Body of pancreas (tissue), 4 donors: ENCODE results near the gene MVB12B. TPM values are rescaled to one million over a fixed set of nuclear protein-coding genes. Genes with fewer than 3 reads are reported as not detected.

Experiments used
- ATAC-seq: fragments of 150-250 bp; one replicate; pipeline ENCODE4 v1.9.1; 2016
- DNase-seq, 4 donors: peaks; one replicate each; pipeline ENCODE4 v3.0.0-alpha.2; 2019
- H3K27ac ChIP-seq, 4 donors: fragments of 200-600 bp; sonication (generic); 1 replicate in 3 of 4; 2 replicates in 1 of 4; pipeline versions ENCODE4 v1.5.1 to v1.6.1; 2016 to 2019; ENCODE audit warnings: mild to moderate bottlenecking in 1 of 4, mixed read lengths in 1 of 4, moderate library complexity in 1 of 4
- H3K27me3 ChIP-seq, 2 donors: fragments of 200-600 bp; sonication (generic); one replicate each; pipeline ENCODE4 v1.6.0; 2016; ENCODE audit warnings: mild to moderate bottlenecking in 1 of 2
- H3K36me3 ChIP-seq, 2 donors: fragments of 200-600 bp; sonication (generic); replicated peaks in 1 of 2; 2 replicates each; pipeline ENCODE4 v1.5.1; 2016; ENCODE audit warnings: low read depth in 2 of 2; ENCODE audit not compliant: insufficient read depth in 1 of 2
- H3K4me1 ChIP-seq: fragments of 200-600 bp; sonication (generic); one replicate; pipeline ENCODE4 v1.6.0; 2016
- H3K4me3 ChIP-seq, 2 donors: fragments of 200-600 bp; sonication (generic); 1 replicate in 1 of 2; 2 replicates in 1 of 2; pipeline ENCODE4 v1.5.1; 2016 to 2019
- H3K9me3 ChIP-seq, 3 donors: fragments of 200-600 bp; sonication (generic); 1 replicate in 2 of 3; 2 replicates in 1 of 3; pipeline ENCODE4 v1.5.1; 2016
- CTCF ChIP-seq, 7 experiments: fragments of 450-650 bp in 4 of 7; fragments of 200-600 bp in 3 of 7; sonication (generic) in 3 of 7; IDR thresholded peaks; one replicate each; pipeline ENCODE4 v1.5.1; 2016 to 2019; ENCODE audit warnings: antibody characterized with exemption in 7 of 7
- POLR2A ChIP-seq, 3 donors: fragments of 450-650 bp; IDR thresholded peaks; one replicate each; pipeline ENCODE4 v1.6.1; 2016; ENCODE audit warnings: antibody characterized with exemption in 3 of 3, mild to moderate bottlenecking in 2 of 3
- WGBS, 2 donors: methylation state at CpG; one replicate each; pipeline ENCODE4 v1.1.5; 2017; 5-methylcytosine and 5-hydroxymethylcytosine counted together
- intact Hi-C: fragments of 100-400 bp; cut with DNase I; formaldehyde crosslinking; loops from one replicate; pipeline ENCODE4 v1.15.1; 2023
- total RNA-seq, 2 donors: library from RNA; depleted of rRNA; stranded (reverse); fragments of >200 nt; gene quantifications; one replicate each; pipeline ENCODE4 v1.1.0, GENCODE V29; 2016

Gene MVB12B
- total RNA-seq, 2 donors from 2014 or later: 5.2 to 9.9 TPM

GRCh38 chr9:126298063-126298801 lies 28.4 kb upstream of the MVB12B start:
- Histone ChIP-seq H3K4me3 (no peak overlapping the region), H3K27ac (no peak overlapping the region), H3K9me3 (no peaks in the 10 kb centered on the region), H3K36me3 (no peaks in the 10 kb centered on the region), H3K4me1 (no peaks in the 10 kb centered on the region), H3K27me3 (no peaks in the 10 kb centered on the region)
- no peak for TF ChIP-seq CTCF (IDR thresholded peaks at IDR 0.05)
- no peak for TF ChIP-seq POLR2A (IDR thresholded peaks at IDR 0.05)
- no peak for ATAC-seq
- WGBS, 2 donors: 58 to 69% methylated on average over 18 to 23 of the region's 27 CpGs
- DNase-seq: no peak
- intact Hi-C loops: no loop called here

GRCh38 chr9:126299706-126300276 lies 26.8 kb upstream of the MVB12B start:
- Histone ChIP-seq H3K27me3 (no peaks in the 10 kb centered on the region), H3K36me3 (no peaks in the 10 kb centered on the region), H3K9me3 (no peaks in the 10 kb centered on the region), H3K4me1 (no peaks in the 10 kb centered on the region), H3K4me3 (no peak overlapping the region), H3K27ac (no peak overlapping the region)
- intact Hi-C loops: no loop called here
- TF ChIP-seq POLR2A (IDR thresholded peaks at IDR 0.05) (no peak), CTCF (IDR thresholded peaks at IDR 0.05) (no peak)
- 65 to 72% methylated on average over 7 of the region's 7 CpGs for WGBS, 2 donors
- no peak for ATAC-seq
- DNase-seq: peak in 2 of 4 donors; percentile 7 to 21

GRCh38 chr9:126301196-126301595 lies 25.4 kb upstream of the MVB12B start:
- Histone ChIP-seq H3K27ac (no peak overlapping the region), H3K4me1 (no peaks in the 10 kb centered on the region), H3K4me3 (no peak overlapping the region), H3K9me3 (no peaks in the 10 kb centered on the region), H3K36me3 (no peaks in the 10 kb centered on the region), H3K27me3 (no peaks in the 10 kb centered on the region)
- DNase-seq (no peak), ATAC-seq (no peak)
- TF ChIP-seq POLR2A (IDR thresholded peaks at IDR 0.05): no peak
- no peak for TF ChIP-seq CTCF (IDR thresholded peaks at IDR 0.05)
- intact Hi-C loops: no loop called here
- WGBS, 2 donors: 89 to 93% methylated on average over 3 of the region's 3 CpGs

GRCh38 chr9:126301985-126302603 lies 24.5 kb upstream of the MVB12B start:
- no peaks in the 10 kb centered on the region for H3K27me3 ChIP-seq
- H3K4me3 ChIP-seq: no peak overlapping the region
- TF ChIP-seq CTCF (IDR thresholded peaks at IDR 0.05) (peak in 5 of 7 experiments; percentile 39 to 62 (median 50)), POLR2A (IDR thresholded peaks at IDR 0.05) (no peak)
- no peaks in the 10 kb centered on the region for H3K4me1 ChIP-seq
- DNase-seq: peak; percentile 38 to 65 (median 49)
- ATAC-seq: no peak
- H3K9me3 ChIP-seq: no peaks in the 10 kb centered on the region
- intact Hi-C loops: no loop called here
- H3K36me3 ChIP-seq: no peaks in the 10 kb centered on the region
- H3K27ac ChIP-seq: no peak overlapping the region
- WGBS, 2 donors: 15 to 16% methylated on average over 4 of the region's 4 CpGs
